Measurements from ENCODE around the gene PHLDB3. TPM values are rescaled to one million over a fixed set of nuclear protein-coding genes. Genes with fewer than 3 reads are reported as not detected.

Gene PHLDB3
- total RNA-seq, 1 donor: 22.9 TPM

DNA sequence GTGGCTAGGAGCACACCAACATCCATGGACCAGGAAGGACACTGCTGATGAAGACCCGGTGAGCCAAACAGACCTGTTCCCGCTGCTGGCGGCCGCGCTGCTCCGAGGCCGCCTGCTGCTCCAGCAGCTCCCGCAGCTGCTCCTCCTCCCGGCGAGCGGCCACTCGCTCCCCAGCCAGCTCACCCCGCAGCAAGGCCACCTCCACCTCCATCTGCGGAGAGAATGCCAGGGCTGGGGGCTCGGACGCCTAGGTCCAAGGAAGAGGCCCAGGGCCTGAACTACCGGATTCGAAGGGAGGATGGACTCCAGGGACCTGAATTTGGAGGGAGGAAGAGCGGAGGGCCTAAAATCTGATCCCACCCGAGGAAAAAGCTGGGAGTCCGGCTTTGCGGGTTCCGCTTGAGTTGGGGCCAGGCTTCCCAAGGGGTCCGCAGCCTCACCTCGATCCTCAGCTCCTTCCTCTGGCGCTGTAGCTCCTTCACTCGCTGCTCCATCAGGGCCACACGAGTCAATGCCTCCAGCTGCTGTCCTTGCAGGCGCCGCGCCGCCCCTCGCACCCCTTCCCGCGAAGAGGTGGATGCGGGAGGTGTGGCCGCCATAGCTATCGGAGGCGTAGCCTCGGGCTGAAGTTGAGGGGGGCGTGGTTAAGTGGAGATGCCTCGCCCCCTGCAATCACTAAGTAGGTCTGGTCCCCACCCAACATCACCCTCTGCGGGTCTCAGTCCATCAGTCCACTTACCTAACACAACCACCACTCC, 2.7 kb downstream of the PHLDB3 start:
- DNase-seq (ENCODE audit: low read depth in 2 of 3, low spot score in 2 of 3): no peak

DNA sequence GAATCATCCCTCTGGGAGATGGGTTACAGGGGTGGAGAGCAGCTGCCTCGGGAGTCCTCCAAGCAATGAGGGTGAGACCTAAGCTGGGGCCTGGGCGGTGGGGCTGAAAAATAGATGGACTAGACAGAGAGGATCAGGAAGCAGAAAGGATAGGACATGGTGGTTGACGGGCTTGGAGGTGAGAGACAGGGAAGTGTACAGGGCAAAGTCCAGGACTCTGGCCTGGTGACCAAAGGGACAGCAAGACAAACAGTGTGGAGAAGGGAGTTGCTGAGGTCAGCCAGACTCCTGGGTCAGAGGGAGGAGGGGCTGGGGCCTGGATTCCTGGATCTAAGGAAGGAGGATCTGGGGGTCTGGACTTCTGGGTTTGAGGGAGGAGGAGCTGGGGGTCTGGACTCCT, 5.5 kb downstream of the PHLDB3 start:
- no peak for DNase-seq (ENCODE audit: low read depth in 2 of 3, low spot score in 2 of 3)

GRCh38 chr19:43498233-43498842, 6.2 kb downstream of the PHLDB3 start:
- no peak for DNase-seq (ENCODE audit: low read depth in 2 of 3, low spot score in 2 of 3)

- DNase-seq (ENCODE audit: low read depth in 2 of 3, low spot score in 2 of 3): no peak
Measured at GRCh38 chr19:43496960-43497359, 7.6 kb downstream of the PHLDB3 start.

DNA sequence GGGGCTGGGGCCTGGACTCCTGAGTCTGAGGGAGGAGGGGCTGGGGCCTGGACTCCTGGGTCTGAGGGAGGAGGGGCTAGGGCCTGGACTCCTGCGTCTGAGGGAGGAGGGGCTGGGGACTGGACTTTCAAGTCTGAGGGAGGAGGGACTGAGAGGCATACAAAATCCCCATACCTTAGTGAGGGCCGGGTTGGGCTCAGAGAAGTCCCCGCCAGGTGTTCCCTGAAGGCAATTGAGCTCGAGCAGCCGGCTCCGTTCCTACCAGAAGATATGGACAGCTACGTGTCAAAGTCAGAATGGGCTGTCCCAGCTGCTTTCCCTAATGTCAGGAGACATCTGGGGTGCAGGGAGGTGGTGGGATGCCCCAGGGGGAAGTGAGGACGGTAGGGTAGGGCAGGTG, 9.5 kb downstream of the PHLDB3 start:
- DNase-seq (ENCODE audit: low read depth in 2 of 3, low spot score in 2 of 3): no peak

DNA sequence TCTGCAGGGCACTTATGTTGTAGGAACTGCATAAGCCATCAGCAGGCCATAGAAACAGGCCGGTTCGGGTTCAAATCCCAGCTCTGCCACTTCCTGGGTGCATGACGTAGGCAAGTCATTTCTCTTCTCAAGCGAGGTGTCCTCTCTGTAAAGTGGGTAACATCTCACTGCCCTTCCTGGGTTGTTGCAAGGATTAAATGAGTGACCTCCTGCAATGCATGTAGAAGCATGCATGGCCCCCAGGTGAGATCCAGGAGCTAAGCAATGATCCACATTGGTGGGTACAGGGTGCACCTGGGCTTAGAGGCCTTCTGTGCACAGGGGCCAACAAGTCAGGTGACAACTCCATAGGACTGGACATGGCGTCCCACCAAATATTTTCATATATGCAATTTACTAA, 13.8 kb downstream of the PHLDB3 start:
- no peak for DNase-seq (ENCODE audit: low read depth in 2 of 3, low spot score in 2 of 3)

DNA sequence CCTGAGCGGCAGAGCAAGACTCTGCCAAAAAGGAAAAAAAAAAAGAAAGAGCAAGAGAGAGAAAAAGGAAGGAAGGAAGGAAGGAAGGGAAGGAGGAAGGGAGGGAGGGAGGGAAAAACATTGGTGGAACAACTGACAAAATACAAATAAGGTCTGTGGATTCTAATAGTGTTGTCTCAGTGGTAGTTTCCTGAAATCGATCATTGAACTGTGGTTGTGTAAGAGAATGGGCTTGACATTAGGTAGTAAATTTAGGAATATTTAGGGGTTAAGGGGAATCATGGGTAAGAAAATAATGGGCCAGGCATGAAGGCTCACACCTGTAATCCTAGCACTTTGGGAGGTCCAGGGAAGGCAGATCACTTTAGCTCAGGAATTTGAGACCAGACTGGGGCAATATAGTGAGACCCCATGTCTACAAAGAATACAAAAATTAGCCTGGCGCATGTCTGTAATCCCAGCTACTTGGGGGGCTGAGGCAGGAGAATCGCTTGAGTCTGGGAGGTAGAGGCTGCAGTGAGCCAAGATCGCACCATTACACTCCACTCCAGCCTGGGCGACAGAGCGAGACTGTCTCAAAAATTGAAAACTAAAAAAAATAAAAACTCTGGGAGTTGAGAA, 14.5 kb downstream of the PHLDB3 start:
- DNase-seq (ENCODE audit: low read depth in 2 of 3, low spot score in 2 of 3): no peak

DNA sequence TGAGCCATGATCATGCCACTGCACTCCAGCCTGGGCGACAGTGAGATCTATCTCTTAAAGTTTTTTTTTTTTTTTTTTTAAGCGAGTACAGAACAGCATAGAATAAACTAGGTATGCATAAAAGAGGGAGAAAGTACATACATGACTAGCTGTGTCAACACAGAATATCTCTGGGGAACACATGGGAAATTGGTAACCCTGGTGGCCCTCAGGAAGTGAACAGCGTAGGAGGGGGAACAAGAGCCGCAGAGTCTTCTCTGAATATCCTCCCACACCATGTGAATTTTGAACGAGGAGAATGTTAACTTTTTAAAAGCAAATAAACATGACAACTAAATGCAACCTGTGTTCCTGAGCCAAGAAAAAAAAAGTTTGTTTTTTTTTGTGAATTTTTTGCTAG, 15.2 kb downstream of the PHLDB3 start:
- DNase-seq (ENCODE audit: low read depth in 2 of 3, low spot score in 2 of 3): peak in 1 of 3 donors; percentile 34

DNA sequence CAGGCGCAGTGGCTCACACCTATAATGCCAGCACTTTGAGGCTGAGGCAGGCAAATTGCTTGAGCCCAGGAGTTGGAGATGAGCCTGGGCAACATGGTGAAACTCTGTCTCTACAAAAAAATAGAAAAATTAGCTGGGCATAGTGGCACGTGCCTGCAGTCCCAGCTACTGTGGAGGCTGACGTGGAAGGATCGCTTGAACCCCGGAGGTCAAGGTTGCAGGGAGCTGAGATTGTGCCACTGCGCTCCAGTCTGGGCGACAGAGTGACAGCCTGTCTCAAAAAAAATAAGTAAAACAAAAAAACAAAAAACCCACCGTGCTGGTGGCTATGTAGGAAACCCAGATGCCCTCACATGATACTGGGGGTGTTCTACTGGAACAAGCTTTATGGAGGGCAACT, 16.4 kb downstream of the PHLDB3 start:
- no peak for DNase-seq (ENCODE audit: low read depth in 2 of 3, low spot score in 2 of 3)

GRCh38 chr19:43486412-43486811, 18.1 kb downstream of the PHLDB3 start:
- no peak for DNase-seq (ENCODE audit: low read depth in 2 of 3, low spot score in 2 of 3)

DNA sequence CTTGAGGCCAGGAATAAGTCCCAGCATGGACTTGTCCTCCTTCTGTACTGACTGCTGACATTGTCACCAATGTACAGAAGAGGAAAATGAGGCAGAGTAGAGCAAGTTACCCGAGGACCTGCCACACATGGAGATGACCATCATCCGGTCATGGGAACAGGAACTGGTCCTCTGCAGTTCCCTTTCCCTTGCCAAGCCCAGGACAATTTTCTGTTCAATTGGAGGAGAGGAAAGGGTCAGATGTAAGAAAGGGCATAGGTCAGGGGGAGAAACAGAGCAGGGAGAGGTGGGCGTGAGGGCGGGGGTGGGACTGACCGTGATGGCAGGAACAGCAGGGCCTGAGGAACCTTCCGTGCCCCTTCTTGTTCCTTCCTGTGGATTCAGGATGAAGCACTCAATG, 18.6 kb downstream of the PHLDB3 start:
- no peak for DNase-seq (ENCODE audit: low read depth in 2 of 3, low spot score in 2 of 3)

GRCh38 chr19:43483281-43483680, 21.3 kb downstream of the PHLDB3 start:
- no peak for DNase-seq (ENCODE audit: low read depth in 2 of 3, low spot score in 2 of 3)

DNA sequence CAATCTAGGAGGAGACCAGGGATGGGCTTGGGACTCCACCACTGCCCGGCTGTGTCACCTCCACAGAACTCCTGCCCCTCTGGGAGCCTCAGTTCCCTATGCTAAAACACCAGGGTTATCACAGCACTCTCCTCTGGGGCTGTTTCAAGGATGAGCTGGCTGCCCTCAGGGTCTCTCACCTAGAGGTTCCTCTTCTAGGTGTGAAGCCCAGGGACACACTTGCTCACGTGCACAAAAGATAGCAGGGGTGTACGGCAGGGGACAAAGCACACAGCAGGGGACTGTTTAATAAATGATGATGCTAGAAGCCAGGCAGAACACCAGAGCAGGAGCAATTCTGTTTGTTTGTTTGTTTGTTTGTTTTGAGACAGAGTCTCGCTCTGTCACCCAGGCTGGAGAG, 22.4 kb downstream of the PHLDB3 start:
- no peak for DNase-seq (ENCODE audit: low read depth in 2 of 3, low spot score in 2 of 3)

DNA sequence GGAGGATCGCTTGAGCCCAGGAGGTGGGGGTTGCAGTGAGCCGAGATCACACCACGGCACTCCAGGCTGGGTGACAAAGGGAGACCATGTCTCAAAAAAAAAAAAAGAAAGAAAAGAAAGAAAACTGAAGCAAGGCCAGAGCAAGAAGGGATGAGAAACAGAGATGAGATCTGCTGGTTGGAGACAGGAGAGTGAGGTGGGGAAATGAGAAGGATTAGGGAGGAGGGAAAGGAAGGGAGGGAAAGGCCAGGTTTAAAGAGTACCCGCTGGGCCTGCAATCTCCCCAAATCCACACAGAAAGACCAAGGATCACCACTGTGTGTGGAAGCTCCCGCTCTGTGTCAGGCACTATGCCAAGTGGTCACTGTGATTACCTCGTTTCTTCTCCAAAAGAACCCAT, 22.8 kb downstream of the PHLDB3 start:
- no peak for DNase-seq (ENCODE audit: low read depth in 2 of 3, low spot score in 2 of 3)

DNA sequence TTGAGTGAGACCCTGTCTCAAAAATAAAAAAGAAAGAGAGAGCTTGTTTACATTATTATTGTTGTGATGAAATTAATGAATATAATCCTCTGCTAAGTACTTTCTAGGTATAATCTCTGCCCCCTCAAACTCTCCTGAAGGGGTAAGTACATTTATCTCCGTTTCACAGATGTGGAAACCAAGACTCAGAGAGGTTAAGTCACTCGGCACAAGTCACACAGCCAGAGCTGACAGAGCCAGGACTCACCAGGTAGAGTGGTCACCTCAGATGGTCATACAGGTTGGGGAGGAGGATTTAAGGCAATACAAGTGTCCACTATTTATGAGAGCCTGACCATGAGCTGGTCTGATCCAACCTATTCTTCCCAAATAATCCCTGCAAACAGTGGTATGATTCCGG, 24.0 kb downstream of the PHLDB3 start:
- DNase-seq (ENCODE audit: low read depth in 2 of 3, low spot score in 2 of 3): no peak

DNA sequence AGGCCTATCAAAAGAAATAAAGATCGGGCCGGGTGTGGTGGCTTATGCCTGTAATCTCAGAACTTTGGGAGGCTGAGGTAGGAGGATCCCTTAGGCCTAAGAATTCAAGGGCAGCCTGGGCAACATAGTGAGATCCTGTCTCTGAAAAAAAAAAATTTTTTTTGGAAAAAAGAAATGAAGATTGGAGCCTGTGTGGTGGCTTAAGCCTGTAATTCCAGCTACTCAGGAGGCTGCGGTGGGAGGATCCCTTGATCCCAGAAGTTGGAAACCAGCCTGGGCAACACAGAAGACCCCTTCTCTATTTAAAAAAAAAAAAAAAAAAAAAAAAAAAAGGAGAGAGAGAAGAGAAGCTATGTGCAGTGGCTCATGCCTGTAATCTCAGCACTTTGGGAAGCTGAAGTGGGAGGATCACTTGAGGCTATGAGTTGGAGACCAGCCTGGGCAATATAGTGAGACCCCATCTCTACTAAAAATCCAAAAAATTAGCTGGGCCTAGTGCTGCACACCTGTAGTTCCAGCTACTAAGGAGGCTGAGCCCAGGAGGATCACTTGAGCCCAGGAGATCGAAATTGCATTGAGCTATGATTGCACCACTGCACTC, 24.5 kb downstream of the PHLDB3 start:
- DNase-seq (ENCODE audit: low read depth in 2 of 3, low spot score in 2 of 3): no peak

- no peak for DNase-seq (ENCODE audit: low read depth in 2 of 3, low spot score in 2 of 3)
Measured at GRCh38 chr19:43479226-43479625, 25.3 kb downstream of the PHLDB3 start.

- DNase-seq (ENCODE audit: low read depth in 2 of 3, low spot score in 2 of 3): no peak
Measured at GRCh38 chr19:43478323-43478722, 26.2 kb downstream of the PHLDB3 start.

GRCh38 chr19:43476606-43477005, 27.9 kb downstream of the PHLDB3 start:
- DNase-seq (ENCODE audit: low read depth in 2 of 3, low spot score in 2 of 3): no peak

- peak; percentile 94 to 95 (median 94) for DNase-seq (ENCODE audit: low read depth in 2 of 3, low spot score in 2 of 3)
Measured at GRCh38 chr19:43474986-43475705, 29.4 kb downstream of the PHLDB3 start.

GRCh38 chr19:43474487-43474886, 30.1 kb downstream of the PHLDB3 start:
- no peak for DNase-seq (ENCODE audit: low read depth in 2 of 3, low spot score in 2 of 3)
